Measurements from ENCODE around the gene C6orf15. TPM values are rescaled to one million over a fixed set of nuclear protein-coding genes. Genes with fewer than 3 reads are reported as not detected.

Gene C6orf15
- total RNA-seq, 1 experiment from 2014 or later: not detected

- TF ChIP-seq SP1 (CRISPR knock-in tag; conservative IDR thresholded peaks at IDR 0.05): no peak
Observed at GRCh38 chr6:31115941-31116560, 3.7 kb upstream of the C6orf15 start (continued).

DNA sequence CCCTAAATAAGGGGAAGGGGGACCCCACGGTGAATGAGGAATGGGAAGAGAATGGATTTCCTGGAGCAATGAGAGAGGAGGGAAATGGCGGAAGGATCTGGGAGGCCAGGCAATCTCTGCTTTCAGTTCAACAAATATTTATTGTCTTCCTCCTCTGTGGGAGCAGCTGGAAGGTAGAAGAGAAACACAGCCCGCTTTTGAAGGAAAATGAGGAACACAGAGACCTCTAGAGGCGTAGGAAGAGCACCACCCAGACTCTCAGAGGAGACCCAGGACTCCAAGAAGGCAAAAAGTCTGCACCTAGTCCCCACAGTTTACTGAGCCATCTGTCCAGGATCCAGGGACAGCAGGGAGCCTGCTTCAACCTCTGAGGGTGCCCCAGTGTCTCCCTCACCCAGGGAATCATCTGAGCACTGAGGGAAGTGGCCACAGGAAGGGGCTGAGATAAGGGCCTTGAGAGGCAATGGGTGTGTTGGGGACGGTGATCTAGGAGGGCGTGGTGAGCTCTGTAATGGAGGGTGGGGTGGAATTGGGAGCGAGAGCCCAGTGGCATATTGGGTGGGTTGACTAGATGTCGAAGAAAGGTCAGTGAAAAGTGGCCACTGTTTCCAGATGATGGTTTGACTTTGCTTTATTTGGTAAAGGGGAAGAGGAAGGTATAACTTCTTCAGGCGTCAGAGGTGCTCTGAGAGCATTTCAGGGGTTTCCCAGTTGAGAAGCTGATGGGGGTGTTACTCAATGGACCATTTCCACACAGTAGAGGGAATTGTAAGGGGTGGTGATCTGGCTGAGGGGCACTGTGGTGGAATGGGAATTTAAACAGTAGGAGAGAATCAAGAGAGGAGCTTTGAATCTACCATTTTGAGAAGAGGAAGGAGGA is 2.8 kb upstream of the C6orf15 start:
- H3K36me3 Mint-ChIP-seq: no peaks in the 10 kb centered on the region
- ChIA-PET CTCF (interaction anchor here (0.6 to 11.0 kb wide), 23 partner anchors 10 to 436 kb away, joined by 3 to 90 read pairs (median 3); partner anchors contain the start of genes PSORS1C2 and VARS2), POLR2A (interaction anchor here (0.8 to 1.3 kb wide), 2 partner anchors 28 to 82 kb away, joined by 3 read pairs; no protein-coding TSS in a partner anchor)
- peaks cover 22% of the 10 kb centered on the region for H3K27me3 Mint-ChIP-seq (ENCODE audit: low read depth)
- TF ChIP-seq MYBL2 (CRISPR knock-in tag; IDR thresholded peaks at IDR 0.05) (no peak), TP53 (CRISPR knock-in tag; IDR thresholded peaks at IDR 0.05) (no peak), ESRRA (CRISPR knock-in tag; IDR thresholded peaks at IDR 0.05; ENCODE audit: borderline replicate concordance) (no peak), HMGA2 (CRISPR knock-in tag; IDR thresholded peaks at IDR 0.05) (no peak), ZNF263 (CRISPR knock-in tag; IDR thresholded peaks at IDR 0.05; ENCODE audit: low read depth) (no peak), MXD4 (CRISPR knock-in tag; IDR thresholded peaks at IDR 0.05; ENCODE audit: borderline replicate concordance) (no peak), NFYB (CRISPR knock-in tag; conservative IDR thresholded peaks at IDR 0.05; ENCODE audit: low read depth) (no peak), CREM (CRISPR knock-in tag; IDR thresholded peaks at IDR 0.05) (no peak), NR2C2 (CRISPR knock-in tag; IDR thresholded peaks at IDR 0.05) (no peak), SMAD3 (CRISPR knock-in tag; IDR thresholded peaks at IDR 0.05; ENCODE audit: borderline replicate concordance) (no peak), ZNF396 (CRISPR knock-in tag; IDR thresholded peaks at IDR 0.05; ENCODE audit: borderline replicate concordance) (no peak), RORB (CRISPR knock-in tag; IDR thresholded peaks at IDR 0.05) (no peak), SOX15 (CRISPR knock-in tag; IDR thresholded peaks at IDR 0.05) (no peak), PREB (CRISPR knock-in tag; IDR thresholded peaks at IDR 0.05; ENCODE audit: borderline replicate concordance) (no peak), FOXP1 (CRISPR knock-in tag; IDR thresholded peaks at IDR 0.05; ENCODE audit: borderline replicate concordance) (no peak)
- TF ChIP-seq, protein P1, sequence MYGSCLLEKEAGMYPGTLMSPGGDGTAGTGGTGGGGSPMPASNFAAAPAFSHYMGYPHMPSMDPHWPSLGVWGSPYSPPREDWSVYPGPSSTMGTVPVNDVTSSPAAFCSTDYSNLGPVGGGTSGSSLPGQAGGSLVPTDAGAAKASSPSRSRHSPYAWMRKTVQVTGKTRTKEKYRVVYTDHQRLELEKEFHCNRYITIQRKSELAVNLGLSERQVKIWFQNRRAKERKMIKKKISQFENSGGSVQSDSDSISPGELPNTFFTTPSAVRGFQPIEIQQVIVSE (CRISPR knock-in tag; IDR thresholded peaks at IDR 0.05; ENCODE audit: borderline replicate concordance): no peak
- TF ChIP-seq, protein P2, sequence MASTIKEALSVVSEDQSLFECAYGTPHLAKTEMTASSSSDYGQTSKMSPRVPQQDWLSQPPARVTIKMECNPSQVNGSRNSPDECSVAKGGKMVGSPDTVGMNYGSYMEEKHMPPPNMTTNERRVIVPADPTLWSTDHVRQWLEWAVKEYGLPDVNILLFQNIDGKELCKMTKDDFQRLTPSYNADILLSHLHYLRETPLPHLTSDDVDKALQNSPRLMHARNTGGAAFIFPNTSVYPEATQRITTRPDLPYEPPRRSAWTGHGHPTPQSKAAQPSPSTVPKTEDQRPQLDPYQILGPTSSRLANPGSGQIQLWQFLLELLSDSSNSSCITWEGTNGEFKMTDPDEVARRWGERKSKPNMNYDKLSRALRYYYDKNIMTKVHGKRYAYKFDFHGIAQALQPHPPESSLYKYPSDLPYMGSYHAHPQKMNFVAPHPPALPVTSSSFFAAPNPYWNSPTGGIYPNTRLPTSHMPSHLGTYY (CRISPR knock-in tag; IDR thresholded peaks at IDR 0.05): no peak
- TF ChIP-seq, protein P3, sequence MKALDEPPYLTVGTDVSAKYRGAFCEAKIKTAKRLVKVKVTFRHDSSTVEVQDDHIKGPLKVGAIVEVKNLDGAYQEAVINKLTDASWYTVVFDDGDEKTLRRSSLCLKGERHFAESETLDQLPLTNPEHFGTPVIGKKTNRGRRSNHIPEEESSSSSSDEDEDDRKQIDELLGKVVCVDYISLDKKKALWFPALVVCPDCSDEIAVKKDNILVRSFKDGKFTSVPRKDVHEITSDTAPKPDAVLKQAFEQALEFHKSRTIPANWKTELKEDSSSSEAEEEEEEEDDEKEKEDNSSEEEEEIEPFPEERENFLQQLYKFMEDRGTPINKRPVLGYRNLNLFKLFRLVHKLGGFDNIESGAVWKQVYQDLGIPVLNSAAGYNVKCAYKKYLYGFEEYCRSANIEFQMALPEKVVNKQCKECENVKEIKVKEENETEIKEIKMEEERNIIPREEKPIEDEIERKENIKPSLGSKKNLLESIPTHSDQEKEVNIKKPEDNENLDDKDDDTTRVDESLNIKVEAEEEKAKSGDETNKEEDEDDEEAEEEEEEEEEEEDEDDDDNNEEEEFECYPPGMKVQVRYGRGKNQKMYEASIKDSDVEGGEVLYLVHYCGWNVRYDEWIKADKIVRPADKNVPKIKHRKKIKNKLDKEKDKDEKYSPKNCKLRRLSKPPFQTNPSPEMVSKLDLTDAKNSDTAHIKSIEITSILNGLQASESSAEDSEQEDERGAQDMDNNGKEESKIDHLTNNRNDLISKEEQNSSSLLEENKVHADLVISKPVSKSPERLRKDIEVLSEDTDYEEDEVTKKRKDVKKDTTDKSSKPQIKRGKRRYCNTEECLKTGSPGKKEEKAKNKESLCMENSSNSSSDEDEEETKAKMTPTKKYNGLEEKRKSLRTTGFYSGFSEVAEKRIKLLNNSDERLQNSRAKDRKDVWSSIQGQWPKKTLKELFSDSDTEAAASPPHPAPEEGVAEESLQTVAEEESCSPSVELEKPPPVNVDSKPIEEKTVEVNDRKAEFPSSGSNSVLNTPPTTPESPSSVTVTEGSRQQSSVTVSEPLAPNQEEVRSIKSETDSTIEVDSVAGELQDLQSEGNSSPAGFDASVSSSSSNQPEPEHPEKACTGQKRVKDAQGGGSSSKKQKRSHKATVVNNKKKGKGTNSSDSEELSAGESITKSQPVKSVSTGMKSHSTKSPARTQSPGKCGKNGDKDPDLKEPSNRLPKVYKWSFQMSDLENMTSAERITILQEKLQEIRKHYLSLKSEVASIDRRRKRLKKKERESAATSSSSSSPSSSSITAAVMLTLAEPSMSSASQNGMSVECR (CRISPR knock-in tag; IDR thresholded peaks at IDR 0.05; ENCODE audit: borderline replicate concordance): no peak
- TF ChIP-seq, protein P4, sequence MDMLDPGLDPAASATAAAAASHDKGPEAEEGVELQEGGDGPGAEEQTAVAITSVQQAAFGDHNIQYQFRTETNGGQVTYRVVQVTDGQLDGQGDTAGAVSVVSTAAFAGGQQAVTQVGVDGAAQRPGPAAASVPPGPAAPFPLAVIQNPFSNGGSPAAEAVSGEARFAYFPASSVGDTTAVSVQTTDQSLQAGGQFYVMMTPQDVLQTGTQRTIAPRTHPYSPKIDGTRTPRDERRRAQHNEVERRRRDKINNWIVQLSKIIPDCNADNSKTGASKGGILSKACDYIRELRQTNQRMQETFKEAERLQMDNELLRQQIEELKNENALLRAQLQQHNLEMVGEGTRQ (CRISPR knock-in tag; IDR thresholded peaks at IDR 0.05): no peak
- TF ChIP-seq, protein P5, sequence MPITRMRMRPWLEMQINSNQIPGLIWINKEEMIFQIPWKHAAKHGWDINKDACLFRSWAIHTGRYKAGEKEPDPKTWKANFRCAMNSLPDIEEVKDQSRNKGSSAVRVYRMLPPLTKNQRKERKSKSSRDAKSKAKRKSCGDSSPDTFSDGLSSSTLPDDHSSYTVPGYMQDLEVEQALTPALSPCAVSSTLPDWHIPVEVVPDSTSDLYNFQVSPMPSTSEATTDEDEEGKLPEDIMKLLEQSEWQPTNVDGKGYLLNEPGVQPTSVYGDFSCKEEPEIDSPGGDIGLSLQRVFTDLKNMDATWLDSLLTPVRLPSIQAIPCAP (CRISPR knock-in tag; IDR thresholded peaks at IDR 0.05): no peak
- DNase-seq (ENCODE audit: low spot score) (no peak), ATAC-seq (peak; percentile 70)
- H3K27ac Mint-ChIP-seq: no peak overlapping the region
- H3K4me1 Mint-ChIP-seq: peaks cover 30% of the 10 kb centered on the region
- H3K9me3 Mint-ChIP-seq: no peaks in the 10 kb centered on the region
- H3K4me3 Mint-ChIP-seq: no peak overlapping the region

Measured in WTC11 (cell line).